NCI-H446 (cell line): ENCODE results near the gene RILP.
A peak's percentile ranks its signal among the peaks of the same experiment; 100 is the strongest.

Source experiments
- DNase-seq, 2 experiments: peaks; one replicate each; lab custom pipeline; 2025; lab: John Stamatoyannopoulos, UW

Gene RILP

GRCh38 chr17:1629504-1630310, 20.0 kb downstream of the RILP start:
- no peak for DNase-seq

GRCh38 chr17:1628856-1629503, 20.7 kb downstream of the RILP start:
- peak; percentile 70 to 91 for DNase-seq

- DNase-seq: peak; percentile 67 to 86
Observed at GRCh38 chr17:1627982-1628855, 21.4 kb downstream of the RILP start, which contains the start of gene SLC43A2. TSS of gene SLC43A2 (minus strand) at chr17:1628834. CDS start at chr17:1627874, 960 bp downstream.

- no peak for DNase-seq
Observed at GRCh38 chr17:1627182-1627981, 22.3 kb downstream of the RILP start.

GRCh38 chr17:1626333-1626732, 23.3 kb downstream of the RILP start:
- no peak for DNase-seq

GRCh38 chr17:1625581-1625980, 24.1 kb downstream of the RILP start:
- DNase-seq: no peak

- DNase-seq: no peak
Observed at GRCh38 chr17:1625053-1625452, 24.6 kb downstream of the RILP start.

GRCh38 chr17:1624650-1625049, 25.0 kb downstream of the RILP start:
- DNase-seq: no peak

- no peak for DNase-seq
Observed at GRCh38 chr17:1623057-1623630, 26.5 kb downstream of the RILP start.

GRCh38 chr17:1621273-1621954, 28.3 kb downstream of the RILP start:
- no peak for DNase-seq

GRCh38 chr17:1620486-1620885, 29.2 kb downstream of the RILP start:
- DNase-seq: no peak

GRCh38 chr17:1617620-1618174, 32.0 kb downstream of the RILP start:
- no peak for DNase-seq

- DNase-seq: no peak
Observed at GRCh38 chr17:1616101-1616500, 33.6 kb downstream of the RILP start.

GRCh38 chr17:1612400-1612799, 37.3 kb downstream of the RILP start:
- DNase-seq: no peak

- no peak for DNase-seq
Observed at GRCh38 chr17:1611715-1612114, 38.0 kb downstream of the RILP start.

- no peak for DNase-seq
Observed at GRCh38 chr17:1608676-1609075, 41.0 kb downstream of the RILP start.

- no peak for DNase-seq
Observed at GRCh38 chr17:1607971-1608320, 41.7 kb downstream of the RILP start.

- DNase-seq: no peak
Observed at GRCh38 chr17:1606352-1606985, 43.2 kb downstream of the RILP start.

- no peak for DNase-seq
Observed at GRCh38 chr17:1605681-1606351, 43.9 kb downstream of the RILP start.
